GM19099 (cell line): ENCODE measurements around the gene IDH2.

ENCODE experiments used
- POLR2A ChIP-seq: IDR thresholded peaks from 3 replicates; pipeline ENCODE4 v1.6.1; 2011; ENCODE audit warnings: low read depth; ENCODE audit not compliant: insufficient read length; ENCODE audit errors: extremely low read depth

The IDH2 gene

DNA sequence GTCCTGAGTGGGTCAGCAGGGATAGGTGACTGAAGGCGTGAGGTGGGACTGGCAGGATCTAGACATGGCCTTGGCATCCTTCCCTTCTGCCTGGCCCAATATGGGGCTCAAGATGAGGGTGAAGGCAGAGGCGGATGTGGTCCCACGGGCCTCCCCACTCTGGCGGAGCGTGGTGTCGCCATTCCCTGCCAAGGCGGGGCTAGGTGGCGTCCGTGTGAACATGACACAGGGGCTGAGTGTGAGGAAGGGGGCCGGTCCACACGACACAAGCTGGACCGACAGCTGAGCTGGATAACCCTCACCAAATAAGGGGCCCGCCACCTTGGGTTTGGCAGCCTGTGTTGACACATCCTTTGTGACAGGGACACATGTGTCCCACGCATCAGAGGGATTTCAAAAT, 58.1 kb downstream of the IDH2 start:
- no peak for TF ChIP-seq POLR2A

DNA sequence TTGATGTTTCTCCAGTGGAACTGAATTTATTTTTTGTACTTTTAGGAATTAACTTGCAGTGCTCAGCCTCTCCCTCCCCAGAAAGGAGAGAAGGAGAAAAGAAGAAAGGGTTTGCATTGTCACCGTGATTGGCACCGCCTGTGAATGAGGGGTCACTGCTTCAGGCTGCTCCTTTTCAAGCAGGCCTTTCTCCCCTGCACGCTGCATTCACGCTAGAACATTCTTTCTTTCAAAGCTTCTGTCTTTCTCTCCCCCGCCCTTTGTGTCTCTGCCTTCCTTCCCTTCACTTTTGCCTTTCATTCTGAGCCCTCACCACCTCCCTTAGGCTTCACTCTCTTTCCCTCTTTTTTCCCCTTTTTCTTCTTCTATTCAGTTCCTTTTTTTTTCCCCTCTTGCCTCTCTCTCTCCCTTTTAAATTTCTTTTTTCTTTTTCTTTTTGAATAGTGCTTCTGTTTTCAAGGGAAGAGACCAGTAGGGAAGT, 58.7 kb downstream of the IDH2 start:
- no peak for TF ChIP-seq POLR2A

- no peak for TF ChIP-seq POLR2A
These were observed 59.3 kb downstream of the IDH2 start for GRCh38 chr15:90042766-90043529.

DNA sequence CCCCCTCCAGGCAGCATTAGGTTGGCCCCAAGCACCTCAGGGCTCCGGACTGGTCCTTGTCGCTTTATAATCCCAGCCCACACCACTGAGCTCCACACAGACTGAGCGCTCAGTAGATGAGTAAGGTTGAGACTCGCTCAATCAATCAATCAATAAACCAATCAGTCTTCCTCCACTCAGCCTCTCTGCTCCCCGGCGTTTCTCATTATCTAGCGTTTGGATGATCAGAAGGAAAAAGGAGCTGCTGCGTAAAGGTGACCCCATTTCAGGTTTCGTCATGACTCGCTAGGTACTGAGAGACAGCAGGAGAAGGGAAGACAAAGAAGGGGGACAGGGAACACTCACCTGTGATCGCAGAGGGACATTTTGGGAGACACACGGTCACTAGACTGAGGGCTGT, 59.9 kb downstream of the IDH2 start:
- no peak for TF ChIP-seq POLR2A

DNA sequence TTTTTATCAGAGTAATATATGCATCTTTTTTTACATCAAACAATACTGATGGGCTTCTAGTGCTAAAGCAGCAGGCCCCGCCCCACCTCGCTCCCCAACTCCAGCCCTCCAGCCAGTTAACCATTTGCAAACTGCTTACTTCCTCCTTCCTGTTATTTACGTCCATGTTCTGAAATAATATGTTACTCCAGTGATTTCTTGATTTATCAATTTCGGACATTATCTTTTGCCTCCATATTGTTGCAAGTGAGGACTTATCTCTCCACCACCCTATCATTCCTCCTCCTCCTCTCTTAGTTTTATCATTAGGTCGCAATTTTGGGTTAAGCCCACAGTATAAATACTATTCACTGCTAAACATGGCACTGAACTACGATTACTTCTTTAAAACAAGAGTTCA, 61.6 kb downstream of the IDH2 start:
- no peak for TF ChIP-seq POLR2A

- no peak for TF ChIP-seq POLR2A
These were observed 62.3 kb downstream of the IDH2 start for GRCh38 chr15:90039996-90040395.

- TF ChIP-seq POLR2A, result no peak
These were observed 63.6 kb downstream of the IDH2 start for GRCh38 chr15:90038632-90039095.

GRCh38 chr15:90037961-90038631, 64.2 kb downstream of the IDH2 start:
- no peak for TF ChIP-seq POLR2A

GRCh38 chr15:90037511-90037860, 64.8 kb downstream of the IDH2 start:
- TF ChIP-seq POLR2A, result no peak

DNA sequence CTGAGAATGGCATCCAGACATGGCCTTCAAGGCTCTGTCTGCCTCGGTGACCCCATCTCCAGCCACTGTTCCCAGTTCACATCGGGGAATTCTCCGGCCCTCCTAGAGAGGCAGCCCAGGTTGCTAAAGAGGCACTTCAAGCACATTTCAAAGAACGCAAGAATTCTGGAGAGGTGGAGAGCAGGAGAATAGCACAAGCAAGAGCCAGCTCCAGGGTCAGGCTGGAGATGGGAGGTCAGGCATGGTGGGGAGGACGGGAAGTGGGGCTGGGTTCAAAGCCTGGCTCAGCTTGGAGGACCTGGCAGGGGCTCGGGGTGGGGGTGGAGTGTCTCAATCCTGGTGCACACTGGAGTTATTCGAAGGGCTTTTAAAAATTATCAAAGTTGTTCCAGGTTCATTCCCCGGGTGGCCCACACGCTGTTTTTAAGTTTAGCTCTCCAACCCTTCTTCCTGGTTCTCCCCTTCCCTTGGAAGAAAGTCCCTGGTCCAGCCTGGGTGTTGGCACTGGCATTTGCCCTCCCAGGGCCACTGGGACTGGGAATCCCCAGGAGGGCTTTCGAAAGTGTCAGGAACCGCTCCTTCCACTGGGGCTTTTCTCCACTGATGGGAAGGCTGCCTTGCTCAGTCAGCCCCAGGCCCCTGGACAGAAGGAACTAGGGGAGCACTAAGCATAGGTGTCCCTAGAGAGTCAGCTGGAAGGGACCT, 65.3 kb downstream of the IDH2 start:
- TF ChIP-seq POLR2A, result no peak

- TF ChIP-seq POLR2A, result no peak
These were observed 65.9 kb downstream of the IDH2 start for GRCh38 chr15:90036343-90036742.

DNA sequence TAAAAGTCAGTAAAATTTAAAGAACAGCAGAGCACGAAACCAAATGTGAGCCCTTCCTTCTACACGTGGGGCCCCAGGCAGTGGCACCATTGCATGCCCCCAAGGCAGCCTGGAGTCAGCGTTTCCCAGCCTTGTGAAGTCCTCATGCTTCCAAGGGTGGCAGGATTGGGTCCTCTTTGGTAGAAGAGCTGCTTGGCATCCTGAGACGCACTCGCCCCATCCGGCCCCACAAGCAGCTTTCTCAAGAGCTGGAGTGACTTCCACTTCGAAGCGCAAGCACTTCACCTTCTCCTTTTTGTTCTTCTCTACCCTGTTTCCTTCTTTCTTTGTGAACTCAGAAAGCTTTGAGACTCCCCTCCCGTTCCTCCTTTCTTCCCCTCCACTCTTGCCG, 66.4 kb downstream of the IDH2 start:
- TF ChIP-seq POLR2A, result no peak

- TF ChIP-seq POLR2A, result no peak
These were observed 67.0 kb downstream of the IDH2 start for GRCh38 chr15:90035095-90035839.

GRCh38 chr15:90033448-90033847, 68.8 kb downstream of the IDH2 start:
- TF ChIP-seq POLR2A, result no peak
